ENCODE results near the gene SORBS1.

The SORBS1 gene

DNA sequence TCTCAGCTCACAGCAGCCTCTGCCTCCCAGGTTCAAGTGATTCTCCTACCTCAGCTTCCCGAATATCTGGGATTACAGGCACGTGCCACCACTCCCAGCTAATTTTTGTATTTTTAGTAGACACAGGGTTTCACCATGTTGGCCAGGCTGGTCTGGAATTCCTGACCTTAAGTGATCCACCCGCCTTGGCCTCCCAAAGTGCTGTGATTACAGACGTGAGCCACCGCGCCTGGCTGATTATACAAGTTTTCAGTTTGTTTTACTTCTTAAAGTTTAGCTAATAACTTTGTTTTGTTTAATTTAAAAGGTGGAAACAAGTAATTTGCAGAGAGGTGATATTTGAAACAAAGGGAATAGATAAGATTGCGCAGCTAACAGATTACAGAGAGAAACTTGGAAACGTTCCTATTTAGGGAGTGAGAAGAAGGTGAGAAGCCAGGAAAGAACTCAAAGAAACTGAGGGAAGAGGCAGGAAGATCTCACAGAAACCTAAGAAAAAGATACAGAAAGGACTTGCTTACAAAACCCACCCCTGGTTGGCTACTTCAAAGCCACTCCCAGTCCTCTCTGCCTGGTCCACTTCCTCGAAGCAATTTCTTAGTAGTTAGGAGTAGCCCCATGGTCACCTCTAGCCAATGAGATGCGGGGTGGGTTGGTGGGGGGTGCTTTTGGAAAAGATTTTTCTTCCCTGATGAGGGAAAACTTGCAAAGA is 255.4 kb downstream of the SORBS1 start:
- DNase-seq, result no peak

DNA sequence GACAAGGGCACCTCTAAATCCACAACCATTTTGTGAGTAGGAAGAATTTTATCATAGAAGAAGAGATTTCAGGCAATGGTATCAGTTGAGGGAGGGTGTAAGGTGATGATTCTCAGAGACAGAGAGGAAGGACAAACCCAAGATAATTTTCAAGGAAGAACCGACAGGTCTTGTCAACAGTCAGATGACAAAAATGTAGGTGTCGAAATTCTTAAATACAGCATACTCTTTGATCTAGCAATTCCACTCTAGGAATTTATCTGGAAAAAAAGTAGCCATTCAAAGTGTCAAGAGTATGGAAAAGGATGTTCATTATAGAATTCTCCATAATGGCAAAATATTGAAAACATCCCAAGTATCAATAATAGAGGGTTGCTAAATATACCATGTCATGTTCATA is 256.2 kb downstream of the SORBS1 start:
- no peak for DNase-seq

- DNase-seq, result no peak
Observed at GRCh38 chr10:95304463-95304862, 256.7 kb downstream of the SORBS1 start.

- no peak for DNase-seq
Observed at GRCh38 chr10:95303950-95304349, 257.2 kb downstream of the SORBS1 start.

- DNase-seq, result no peak
Observed at GRCh38 chr10:95303535-95303934, 257.6 kb downstream of the SORBS1 start.

DNA sequence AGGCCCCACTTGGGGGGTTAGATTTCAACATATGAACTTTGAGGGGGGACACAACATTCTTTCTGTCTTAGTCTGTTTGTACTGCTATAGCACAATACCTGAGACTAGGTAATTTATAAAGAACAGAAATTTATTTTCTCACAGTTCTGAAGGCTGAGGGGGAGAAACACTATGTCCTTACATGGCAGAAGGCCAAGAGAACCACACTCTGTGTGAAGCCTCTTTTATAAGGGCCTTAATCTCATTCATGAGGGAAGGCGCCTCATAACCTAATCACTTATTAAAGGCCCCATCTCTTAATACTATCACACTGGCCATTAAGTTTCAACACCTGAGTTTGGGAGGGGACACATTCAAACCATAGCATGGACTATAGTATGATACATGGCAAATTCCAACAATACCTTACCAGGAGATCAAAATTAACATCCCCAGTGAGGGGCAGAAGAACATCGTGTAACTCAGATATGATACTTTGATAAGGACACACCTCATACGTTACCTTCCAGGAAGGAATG is 261.1 kb downstream of the SORBS1 start:
- no peak for DNase-seq

- DNase-seq, result no peak
Observed at GRCh38 chr10:95297402-95297801, 263.8 kb downstream of the SORBS1 start.

DNA sequence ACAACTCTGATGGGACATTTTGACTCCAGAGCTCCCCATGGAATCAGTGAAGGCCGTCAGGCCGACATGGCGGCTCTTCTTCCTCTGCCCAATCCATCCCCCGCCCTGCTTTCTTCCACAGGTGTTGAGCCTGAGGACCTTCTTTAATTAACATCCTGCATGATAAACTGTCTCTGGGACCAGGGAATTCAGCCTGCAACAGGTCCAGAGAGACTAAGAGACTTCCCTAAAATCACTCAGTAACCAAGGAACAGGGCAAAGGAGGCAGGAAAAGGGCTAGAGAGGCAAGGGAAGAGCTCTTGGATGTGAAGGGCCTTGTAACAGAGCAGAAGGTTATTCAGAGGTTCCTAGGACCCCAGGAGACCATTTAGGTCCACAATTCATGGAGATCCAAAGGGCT is 264.4 kb downstream of the SORBS1 start:
- DNase-seq, result no peak

- DNase-seq, result peak; percentile 58
Observed at GRCh38 chr10:95295031-95295755, 266.0 kb downstream of the SORBS1 start.

DNA sequence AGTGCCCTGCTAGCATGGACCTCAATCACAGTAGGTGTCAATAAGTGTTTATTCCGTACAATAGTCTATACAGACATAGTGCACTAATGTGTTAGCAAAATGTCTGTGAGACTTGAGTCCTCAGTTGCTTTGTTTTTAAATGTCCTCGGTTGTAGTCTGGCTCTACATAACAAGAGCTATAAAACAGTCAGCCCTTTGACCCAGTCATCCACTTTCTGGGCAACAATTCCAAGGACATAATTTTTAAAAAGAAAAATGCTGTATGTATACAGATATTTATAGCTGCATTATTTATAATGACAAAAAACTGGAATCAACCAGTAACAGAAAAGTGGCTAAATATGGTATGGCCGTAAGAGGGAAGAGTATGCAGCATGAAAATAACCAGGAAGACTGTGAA is 267.5 kb downstream of the SORBS1 start:
- no peak for DNase-seq

DNA sequence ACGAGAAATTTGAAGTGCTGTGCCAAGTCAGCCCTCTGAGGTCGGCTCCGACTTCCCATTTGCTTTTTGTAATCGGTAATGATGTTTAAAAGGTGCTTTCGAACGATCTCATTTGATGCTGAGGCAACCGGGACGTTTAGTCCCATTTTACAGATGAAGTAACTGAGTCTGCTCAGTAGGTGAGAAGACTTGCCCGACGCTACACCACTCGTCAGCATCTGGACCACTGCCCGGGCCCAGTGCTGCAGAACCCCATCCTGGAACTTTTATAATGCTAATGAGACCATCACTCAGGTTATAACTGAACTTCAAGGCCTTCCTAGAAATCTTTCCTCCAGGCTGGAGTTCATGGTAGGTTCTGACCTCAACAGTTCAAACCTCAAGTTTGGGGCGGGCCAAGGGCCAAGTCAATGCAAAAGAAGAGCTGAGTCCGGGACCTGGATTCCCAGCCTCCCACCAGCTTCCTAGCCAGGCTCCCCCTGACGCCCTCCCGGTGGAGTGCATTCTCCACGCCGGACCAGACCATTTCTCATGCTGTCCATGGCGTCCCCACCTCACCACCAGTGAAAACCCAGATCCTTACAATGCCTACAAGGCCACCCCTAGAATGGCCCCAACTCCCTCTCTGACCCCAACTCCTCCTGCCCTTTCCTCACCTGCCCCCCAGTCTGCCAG is 269.7 kb downstream of the SORBS1 start:
- no peak for DNase-seq

GRCh38 chr10:95290461-95291364 is 270.5 kb downstream of the SORBS1 start, which contains the start of gene PDLIM1:
PDLIM1 (minus strand) TSS chr10:95291003; CDS start chr10:95290915, 88 bp downstream.
- DNase-seq, result peak; percentile 44

DNA sequence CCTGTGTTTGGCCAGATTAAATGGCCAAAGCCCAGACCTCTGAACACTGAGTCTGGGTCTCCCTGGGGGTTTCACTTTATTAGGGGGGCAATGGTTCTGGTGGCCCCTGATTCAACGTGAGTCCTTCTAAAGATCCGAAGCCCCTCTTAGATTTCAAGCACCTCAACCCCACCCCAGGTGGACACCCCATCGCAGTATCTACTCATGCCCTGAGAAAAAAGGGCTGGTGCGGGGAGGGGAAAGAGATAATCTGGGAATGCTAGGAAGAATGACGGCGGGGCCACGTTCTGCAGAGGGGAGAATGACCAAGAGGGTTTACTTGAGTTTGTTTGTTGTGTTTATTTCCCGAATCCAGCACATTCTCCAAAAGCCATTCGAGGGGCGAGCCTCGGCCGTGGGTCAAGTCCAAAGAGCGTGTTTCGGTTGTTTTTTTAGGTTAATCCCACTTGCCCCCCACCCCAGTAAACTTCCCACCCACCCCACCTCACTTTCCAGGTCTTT is 271.2 kb downstream of the SORBS1 start:
- no peak for DNase-seq

- DNase-seq, result no peak
Observed at GRCh38 chr10:95289003-95289920, 271.9 kb downstream of the SORBS1 start.

- DNase-seq, result no peak
Observed at GRCh38 chr10:95288303-95288702, 272.9 kb downstream of the SORBS1 start.

- DNase-seq, result no peak
Observed at GRCh38 chr10:95287281-95287680, 273.9 kb downstream of the SORBS1 start.

DNA sequence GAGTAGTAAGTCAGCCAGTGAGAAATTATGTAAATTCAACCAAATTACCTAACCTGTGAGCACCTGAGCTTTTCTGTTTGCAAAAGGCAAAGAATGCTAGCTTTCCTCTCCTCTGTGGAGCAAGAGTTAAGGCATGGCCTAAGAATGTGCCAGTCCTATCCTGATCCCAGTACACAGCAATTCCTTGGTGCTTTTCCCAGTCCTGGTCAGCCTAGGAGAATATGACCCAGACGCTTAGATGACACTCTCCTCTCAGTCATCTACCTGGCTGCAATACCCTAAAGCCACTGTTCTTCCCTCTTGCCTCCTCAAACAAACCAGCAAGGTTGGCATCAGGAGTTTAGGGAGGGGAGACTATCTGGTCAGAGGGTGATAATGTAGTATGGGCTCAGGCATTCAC is 274.5 kb downstream of the SORBS1 start:
- no peak for DNase-seq

DNA sequence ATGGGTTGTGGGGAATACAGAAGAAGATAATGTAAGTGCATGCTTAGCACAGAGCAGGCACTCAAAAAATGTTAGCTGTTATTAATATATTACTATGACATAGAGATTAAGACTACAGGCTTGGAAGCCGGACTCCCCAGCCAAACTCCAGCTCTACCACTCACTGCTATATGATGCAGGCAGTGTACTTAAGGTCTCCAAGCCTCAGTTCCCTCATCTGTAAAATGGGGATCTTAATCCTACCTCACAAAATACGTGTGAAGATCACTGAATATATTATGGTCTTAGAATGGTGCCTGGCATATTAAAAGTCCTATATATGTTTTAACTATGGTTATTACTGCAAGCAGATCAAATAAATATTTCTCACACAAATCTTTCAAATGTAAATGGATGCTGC is 275.6 kb downstream of the SORBS1 start:
- DNase-seq, result no peak

- DNase-seq, result no peak
Observed at GRCh38 chr10:95284807-95285206, 276.4 kb downstream of the SORBS1 start.

- DNase-seq, result no peak
Observed at GRCh38 chr10:95282107-95282506, 279.1 kb downstream of the SORBS1 start.

- DNase-seq, result no peak
Observed at GRCh38 chr10:95281206-95281605, 280.0 kb downstream of the SORBS1 start.

Data from stimulated activated CD8-positive, alpha-beta memory T cell treated with anti-CD3 and anti-CD28 coated beads, Interleukin-4, amount 100 ng/mL, for 48 hours (primary cell).